Measurements from ENCODE around the gene ROM1.

ROM1 gene

DNA sequence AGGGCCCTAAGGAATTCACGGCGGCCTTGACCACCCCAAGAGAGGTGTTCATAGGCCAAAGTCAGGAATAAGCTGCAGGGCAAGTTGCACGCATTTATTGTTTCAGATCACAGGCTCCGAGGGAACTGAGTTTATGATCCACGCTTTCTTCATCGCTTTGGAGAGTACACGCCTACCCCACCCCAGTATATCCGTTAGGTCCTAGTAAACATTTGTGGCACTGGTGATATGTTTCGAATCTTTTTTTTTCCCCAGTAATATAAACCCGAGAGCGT, 32.6 kb downstream of the ROM1 start:
- DNase-seq (ENCODE audit: low read depth, low spot score), result no peak
- TF ChIP-seq, protein P1, sequence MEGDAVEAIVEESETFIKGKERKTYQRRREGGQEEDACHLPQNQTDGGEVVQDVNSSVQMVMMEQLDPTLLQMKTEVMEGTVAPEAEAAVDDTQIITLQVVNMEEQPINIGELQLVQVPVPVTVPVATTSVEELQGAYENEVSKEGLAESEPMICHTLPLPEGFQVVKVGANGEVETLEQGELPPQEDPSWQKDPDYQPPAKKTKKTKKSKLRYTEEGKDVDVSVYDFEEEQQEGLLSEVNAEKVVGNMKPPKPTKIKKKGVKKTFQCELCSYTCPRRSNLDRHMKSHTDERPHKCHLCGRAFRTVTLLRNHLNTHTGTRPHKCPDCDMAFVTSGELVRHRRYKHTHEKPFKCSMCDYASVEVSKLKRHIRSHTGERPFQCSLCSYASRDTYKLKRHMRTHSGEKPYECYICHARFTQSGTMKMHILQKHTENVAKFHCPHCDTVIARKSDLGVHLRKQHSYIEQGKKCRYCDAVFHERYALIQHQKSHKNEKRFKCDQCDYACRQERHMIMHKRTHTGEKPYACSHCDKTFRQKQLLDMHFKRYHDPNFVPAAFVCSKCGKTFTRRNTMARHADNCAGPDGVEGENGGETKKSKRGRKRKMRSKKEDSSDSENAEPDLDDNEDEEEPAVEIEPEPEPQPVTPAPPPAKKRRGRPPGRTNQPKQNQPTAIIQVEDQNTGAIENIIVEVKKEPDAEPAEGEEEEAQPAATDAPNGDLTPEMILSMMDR (IDR thresholded peaks at IDR 0.05; ENCODE audit: low read depth, low read length), result no peak
- peak overlapping the region; percentile 96 for H3K4me3 ChIP-seq (ENCODE audit: low read depth, low read length)
- in situ Hi-C loops (cut with HindIII; ENCODE audit: low sequenced_read_pairs), result no loop called here

DNA sequence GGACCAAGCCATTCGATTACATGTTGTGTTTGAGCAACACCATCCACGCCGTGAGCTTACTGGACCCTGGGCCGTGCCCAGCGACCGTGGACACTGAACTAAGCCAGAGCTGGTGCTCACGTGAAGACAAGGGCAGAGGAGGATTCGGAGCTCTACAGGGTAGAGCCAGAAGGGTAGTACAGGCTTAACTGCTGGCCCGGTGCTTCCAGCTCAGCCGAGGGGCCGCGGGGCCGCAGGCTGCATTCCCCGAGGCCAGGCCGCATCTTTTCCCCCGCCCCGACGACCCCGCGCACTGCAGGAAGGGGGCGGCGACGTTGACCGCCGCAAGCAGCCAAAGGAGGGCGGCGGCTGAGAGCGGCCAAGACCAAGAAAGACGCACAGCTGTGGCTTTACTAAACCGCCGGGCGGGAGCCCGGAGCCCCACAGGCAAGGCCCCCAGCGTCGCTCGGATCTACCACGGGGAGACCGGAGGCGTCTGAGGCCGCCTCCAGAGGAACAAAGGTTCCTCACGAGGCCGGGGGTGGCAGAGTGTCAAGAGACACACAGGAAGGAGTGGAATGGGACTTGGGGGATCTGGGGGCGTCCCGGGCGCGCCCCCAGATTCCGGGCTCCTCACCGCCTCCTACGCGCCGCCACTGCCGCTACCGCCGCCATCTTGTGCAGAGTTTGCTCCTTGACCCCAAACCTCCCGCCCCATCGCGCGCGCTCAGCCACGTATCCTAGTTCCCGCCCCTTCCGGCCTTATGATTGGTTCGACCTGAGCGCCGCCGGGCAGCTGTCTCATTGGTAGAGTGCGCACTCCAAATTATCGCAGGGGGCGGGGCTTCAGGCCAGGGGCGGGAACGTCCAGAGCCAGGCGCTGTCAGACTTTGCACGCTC, 33.1 kb downstream of the ROM1 start, which contains the start of gene GANAB:
Gene GANAB, minus strand, starts transcription at position 668 of the 879 bp plus-strand sequence. Its CDS starts 14 bp downstream, at position 654.
- H3K4me3 ChIP-seq (ENCODE audit: low read depth, low read length), result peak within 1 kb of the TSS; percentile 96
- DNase-seq (ENCODE audit: low read depth, low spot score), result peak; percentile 98
- TF ChIP-seq, protein P1 (IDR thresholded peaks at IDR 0.05; ENCODE audit: low read depth, low read length), result no peak
- in situ Hi-C loops (cut with HindIII; ENCODE audit: low sequenced_read_pairs), result no loop called here

DNA sequence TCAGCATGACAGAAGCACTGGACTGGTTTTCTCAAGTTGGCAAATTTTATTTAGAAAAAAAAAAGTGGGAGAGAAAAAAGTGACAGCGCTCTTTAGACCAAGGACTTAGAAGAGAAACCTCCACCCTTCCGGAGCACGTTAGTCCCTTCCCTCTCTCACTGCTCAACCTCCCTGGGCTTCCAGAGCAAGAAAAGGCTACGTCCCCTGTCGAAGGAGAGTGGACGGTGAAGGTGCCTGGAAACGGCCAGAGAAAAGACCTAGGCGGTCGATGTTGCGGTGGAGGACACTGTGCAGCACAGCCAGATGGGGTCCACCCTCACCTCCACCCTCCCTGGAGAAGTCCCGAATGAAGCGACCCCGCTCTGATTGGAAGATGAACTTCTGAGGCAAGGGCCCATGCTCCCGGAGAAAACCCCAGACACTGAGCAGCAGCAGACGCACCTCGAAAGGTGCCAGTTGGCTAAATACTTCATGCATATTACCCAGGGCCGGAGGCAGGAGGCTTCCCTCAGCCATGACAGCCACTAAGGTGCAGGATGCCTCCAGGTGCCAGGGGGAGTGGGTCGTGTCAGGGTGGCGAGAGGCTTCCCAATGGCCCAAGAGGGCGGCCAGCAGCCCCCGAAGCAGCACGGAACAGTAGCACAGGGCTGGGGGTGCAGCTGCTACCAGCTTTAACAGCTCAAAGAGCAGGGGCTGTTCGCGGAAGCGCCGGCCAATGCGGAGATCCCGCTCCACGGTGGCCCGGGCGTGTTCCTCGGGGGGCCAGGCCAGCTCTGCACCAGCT, 34.0 kb downstream of the ROM1 start:
- no peak overlapping the region for H3K4me3 ChIP-seq (ENCODE audit: low read depth, low read length)
- TF ChIP-seq, protein P1 (IDR thresholded peaks at IDR 0.05; ENCODE audit: low read depth, low read length), result no peak
- in situ Hi-C loops (cut with HindIII; ENCODE audit: low sequenced_read_pairs), result no loop called here
- DNase-seq (ENCODE audit: low read depth, low spot score), result no peak

DNA sequence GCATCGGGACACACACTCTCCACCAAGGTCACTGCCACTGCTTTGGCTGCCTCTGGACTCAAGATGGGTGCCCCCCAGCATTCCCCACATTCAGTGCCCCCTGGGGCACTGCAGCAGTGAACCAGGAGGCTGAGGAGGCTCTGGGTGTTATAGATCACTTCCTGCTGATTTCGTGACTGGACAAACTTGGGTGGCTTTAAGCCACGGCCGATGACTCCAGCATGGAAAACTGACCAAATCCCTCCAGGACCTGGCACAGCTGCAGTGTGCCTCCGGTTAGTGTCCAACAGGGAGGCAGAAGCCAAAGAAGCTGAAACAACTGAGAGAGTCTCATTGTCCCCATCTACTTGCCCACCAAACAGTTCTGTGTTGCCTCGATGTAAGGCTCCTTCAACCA, 34.5 kb downstream of the ROM1 start:
- no peak overlapping the region for H3K4me3 ChIP-seq (ENCODE audit: low read depth, low read length)
- TF ChIP-seq, protein P1 (IDR thresholded peaks at IDR 0.05; ENCODE audit: low read depth, low read length), result no peak
- in situ Hi-C loops (cut with HindIII; ENCODE audit: low sequenced_read_pairs), result no loop called here
- no peak for DNase-seq (ENCODE audit: low read depth, low spot score)

DNA sequence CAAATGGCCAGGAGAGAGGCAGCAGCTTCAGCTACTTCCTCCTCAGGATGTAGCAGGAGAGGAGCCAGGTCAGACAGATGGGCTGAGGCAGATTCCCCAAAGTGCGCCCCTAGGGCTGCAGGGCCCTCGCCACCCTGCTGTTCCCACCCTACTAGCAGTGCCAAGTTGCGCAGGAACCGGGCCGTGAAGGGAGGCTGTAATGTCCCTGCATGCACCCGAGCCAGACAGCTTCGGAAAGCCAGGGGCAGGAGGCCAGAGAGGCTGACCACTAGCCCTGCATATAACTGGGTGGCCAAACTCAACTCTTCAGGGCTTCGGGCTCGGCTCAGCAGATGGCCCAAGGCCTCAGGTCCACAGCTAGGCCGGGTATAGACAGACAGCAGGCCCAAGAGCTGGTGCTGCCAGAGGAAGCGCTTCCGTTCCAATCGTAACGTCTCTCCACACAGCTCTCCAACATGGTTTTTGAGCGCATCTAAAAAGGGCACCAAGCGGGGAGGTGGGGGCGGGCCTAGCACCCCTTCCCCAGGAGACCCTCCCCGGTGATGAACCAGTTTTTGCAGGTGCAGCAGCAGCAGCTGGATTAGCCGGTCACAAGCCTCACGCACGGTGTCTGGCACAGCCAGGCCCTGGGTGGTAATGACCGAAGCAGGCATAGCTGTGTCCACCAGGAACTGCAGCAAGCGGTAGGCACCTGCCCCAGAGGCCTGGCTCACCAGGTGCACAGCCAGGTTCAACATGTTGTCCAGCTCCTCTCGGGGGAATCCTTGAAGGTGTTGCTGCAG, 35.3 kb downstream of the ROM1 start:
- no peak for DNase-seq (ENCODE audit: low read depth, low spot score)
- H3K4me3 ChIP-seq (ENCODE audit: low read depth, low read length), result no peak overlapping the region
- TF ChIP-seq, protein P1 (IDR thresholded peaks at IDR 0.05; ENCODE audit: low read depth, low read length), result no peak
- in situ Hi-C loops (cut with HindIII; ENCODE audit: low sequenced_read_pairs), result no loop called here

DNA sequence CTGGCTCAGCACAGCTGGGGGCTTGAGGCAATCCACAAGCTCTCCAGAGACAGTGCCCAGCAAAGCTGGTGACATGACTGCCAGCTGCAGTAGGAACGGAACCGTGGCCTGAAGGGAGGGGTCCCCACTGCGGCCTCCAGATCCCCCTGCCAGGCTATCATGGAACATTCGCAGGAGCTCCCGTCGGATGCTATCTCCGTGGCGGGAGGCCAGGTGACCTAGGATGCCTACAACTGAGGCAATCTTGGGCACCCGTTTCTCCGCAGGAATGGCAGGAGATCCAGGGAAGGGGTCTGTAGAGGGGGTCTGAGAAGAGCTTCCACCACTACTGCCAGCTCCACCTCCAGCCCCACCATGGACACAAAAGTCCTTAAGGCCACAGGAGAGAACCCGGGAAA, 35.9 kb downstream of the ROM1 start:
- in situ Hi-C loops (cut with HindIII; ENCODE audit: low sequenced_read_pairs), result no loop called here
- no peak overlapping the region for H3K4me3 ChIP-seq (ENCODE audit: low read depth, low read length)
- no peak for DNase-seq (ENCODE audit: low read depth, low spot score)
- TF ChIP-seq, protein P1 (IDR thresholded peaks at IDR 0.05; ENCODE audit: low read depth, low read length), result no peak
